HG03135 (cell line): ENCODE measurements around the gene CRIM1.

Source experiments
- ATAC-seq: cut with Tn5 transposase; IDR thresholded peaks from one replicate; pipeline ENCODE4 v1.9.1; 2021; ENCODE audit warnings: mild to moderate bottlenecking, moderate library complexity; ENCODE audit not compliant: unreplicated experiment

Gene CRIM1

GRCh38 chr2:36416370-36417165 lies 61.0 kb downstream of the CRIM1 start:
- ATAC-seq = no peak

GRCh38 chr2:36420569-36421181 lies 65.1 kb downstream of the CRIM1 start:
- no peak for ATAC-seq

GRCh38 chr2:36421379-36421778 lies 65.8 kb downstream of the CRIM1 start:
- ATAC-seq = no peak

- ATAC-seq = no peak
Measured at GRCh38 chr2:36423172-36423571, 67.6 kb downstream of the CRIM1 start.

GRCh38 chr2:36423619-36424120 lies 68.1 kb downstream of the CRIM1 start:
- ATAC-seq = no peak

- ATAC-seq = no peak
Measured at GRCh38 chr2:36425608-36426355, 70.2 kb downstream of the CRIM1 start.

GRCh38 chr2:36427790-36428243 lies 72.2 kb downstream of the CRIM1 start:
- ATAC-seq = no peak

- ATAC-seq = no peak
Measured at GRCh38 chr2:36430549-36430948, 75.0 kb downstream of the CRIM1 start.

- ATAC-seq = no peak
Measured at GRCh38 chr2:36432479-36432878, 76.9 kb downstream of the CRIM1 start.

- ATAC-seq = no peak
Measured at GRCh38 chr2:36433311-36434217, 78.0 kb downstream of the CRIM1 start.

GRCh38 chr2:36438449-36438977 lies 82.9 kb downstream of the CRIM1 start:
- ATAC-seq = no peak

- ATAC-seq = no peak
Measured at GRCh38 chr2:36439084-36439483, 83.5 kb downstream of the CRIM1 start.

GRCh38 chr2:36441065-36441625 lies 85.6 kb downstream of the CRIM1 start:
- ATAC-seq = no peak

- ATAC-seq = no peak
Measured at GRCh38 chr2:36441816-36442215, 86.2 kb downstream of the CRIM1 start.

- ATAC-seq = no peak
Measured at GRCh38 chr2:36444216-36444936, 88.8 kb downstream of the CRIM1 start.

- no peak for ATAC-seq
Measured at GRCh38 chr2:36445185-36445866, 89.7 kb downstream of the CRIM1 start.

GRCh38 chr2:36446294-36446693 lies 90.7 kb downstream of the CRIM1 start:
- ATAC-seq = no peak

- no peak for ATAC-seq
Measured at GRCh38 chr2:36449213-36449612, 93.6 kb downstream of the CRIM1 start.

- ATAC-seq = no peak
Measured at GRCh38 chr2:36449943-36450392, 94.4 kb downstream of the CRIM1 start.
